ENCODE measurements around the gene LCE3E.

LCE3E gene

GRCh38 chr1:152516082-152516481 is 50.5 kb downstream of the LCE3E start:
- DNase-seq (ENCODE audit: low read depth in 1 of 2, low spot score in 1 of 2): no peak

Data from activated T-helper 1 cell treated with anti-CD3 and anti-CD28 coated beads, Interleukin-2, amount 50 U/mL, for 16 hours (primary cell).